HepG2 (cell line): ENCODE measurements around the gene C5AR1. TPM values are rescaled to one million over a fixed set of nuclear protein-coding genes. Genes with fewer than 3 reads are reported as not detected.

Experiments used
- ATM ChIP-seq: fragments of 450-650 bp; IDR thresholded peaks from 2 replicates; pipeline ENCODE4 v1.7.1; 2017; ENCODE audit warnings: mild to moderate bottlenecking, borderline replicate concordance
- CENPBD1 ChIP-seq: sonication (generic); formaldehyde crosslinking; IDR thresholded peaks from 2 replicates; pipeline ENCODE4 v1.8.0; 2022; ENCODE audit warnings: missing genetic modification reagents, low read depth, mild to moderate bottlenecking, borderline replicate concordance
- CTCF ChIP-seq: sonication (generic); formaldehyde crosslinking; IDR thresholded peaks from 2 replicates; pipeline ENCODE4 v1.5.0; 2020; ENCODE audit warnings: mild to moderate bottlenecking, missing genetic modification reagents, moderate library complexity
- DBP ChIP-seq: sonication (generic); formaldehyde crosslinking; IDR thresholded peaks from 2 replicates; pipeline ENCODE4 v1.4.0; 2020; ENCODE audit warnings: missing genetic modification reagents; ENCODE audit errors: not compliant biosample characterization
- DMAP1 ChIP-seq: IDR thresholded peaks from 2 replicates; pipeline ENCODE4 v1.6.1; 2016
- FOXA1 ChIP-seq, 2 experiments: fragments of 450-650 bp in 1 of 2; sonication (generic) in 1 of 2; formaldehyde crosslinking in 1 of 2; IDR thresholded peaks; 2 replicates each; pipeline versions ENCODE4 v1.4.0 to v1.6.1; 2016 to 2020; ENCODE audit warnings: missing genetic modification reagents in 1 of 2
- FOXM1 ChIP-seq: sonication (generic); formaldehyde crosslinking; IDR thresholded peaks from 2 replicates; pipeline ENCODE4 v1.5.0; 2020; ENCODE audit warnings: missing genetic modification reagents
- HNRNPL ChIP-seq: fragments of 200-400 bp; formaldehyde crosslinking; IDR thresholded peaks from 2 replicates; pipeline ENCODE4 v1.6.1; 2017; ENCODE audit warnings: mild to moderate bottlenecking, low read depth, low read length
- HOXA7 ChIP-seq: sonication (generic); formaldehyde crosslinking; IDR thresholded peaks from 2 replicates; pipeline ENCODE4 v1.8.1; 2022; ENCODE audit warnings: mild to moderate bottlenecking, missing genetic modification reagents, moderate library complexity
- IKZF4 ChIP-seq: sonication (generic); formaldehyde crosslinking; IDR thresholded peaks from 2 replicates; pipeline ENCODE4 v1.5.1; 2020; ENCODE audit warnings: borderline replicate concordance, mild to moderate bottlenecking, low read depth, missing genetic modification reagents; ENCODE audit errors: not compliant biosample characterization
- IKZF5 ChIP-seq: IDR thresholded peaks from 2 replicates; pipeline ENCODE4 v1.6.1; 2018; ENCODE audit warnings: missing genetic modification reagents, mild to moderate bottlenecking, missing compliant biosample characterization
- MATR3 ChIP-seq: sonication (generic); formaldehyde crosslinking; IDR thresholded peaks from 2 replicates; pipeline ENCODE4 v1.4.0; 2020; ENCODE audit warnings: missing genetic modification reagents
- ONECUT2 ChIP-seq: sonication (generic); formaldehyde crosslinking; IDR thresholded peaks from 2 replicates; pipeline ENCODE4 v1.4.0; 2020; ENCODE audit warnings: missing genetic modification reagents
- SIX1 ChIP-seq: sonication (generic); formaldehyde crosslinking; IDR thresholded peaks from 2 replicates; pipeline ENCODE4 v1.4.0; 2020; ENCODE audit warnings: missing genetic modification reagents, borderline replicate concordance
- SRSF9 ChIP-seq: fragments of 200-400 bp; formaldehyde crosslinking; IDR thresholded peaks from 2 replicates; pipeline ENCODE4 v1.6.1; 2018; ENCODE audit warnings: borderline replicate concordance, mild to moderate bottlenecking, low read depth, low read length; ENCODE audit not compliant: insufficient read depth, poor library complexity, severe bottlenecking
- TOE1 ChIP-seq: sonication (generic); formaldehyde crosslinking; IDR thresholded peaks from 2 replicates; pipeline ENCODE4 v1.4.0; 2020; ENCODE audit warnings: mild to moderate bottlenecking, missing genetic modification reagents
- WIZ ChIP-seq: sonication (generic); formaldehyde crosslinking; IDR thresholded peaks from 2 replicates; pipeline ENCODE4 v1.5.1; 2020; ENCODE audit warnings: mild to moderate bottlenecking, missing genetic modification reagents
- ZBTB7B ChIP-seq: sonication (generic); formaldehyde crosslinking; IDR thresholded peaks from 2 replicates; pipeline ENCODE4 v1.4.0; 2020; ENCODE audit warnings: missing genetic modification reagents
- ZFP1 ChIP-seq: IDR thresholded peaks from 2 replicates; pipeline ENCODE4 v1.6.1; 2016
- ZNF18 ChIP-seq: sonication (generic); formaldehyde crosslinking; IDR thresholded peaks from 2 replicates; pipeline ENCODE4 v1.8.0; 2022; ENCODE audit warnings: mild to moderate bottlenecking, missing genetic modification reagents; ENCODE audit not compliant: insufficient replicate concordance
- ZNF691 ChIP-seq: sonication (generic); formaldehyde crosslinking; IDR thresholded peaks from 2 replicates; pipeline ENCODE4 v1.4.0; 2020; ENCODE audit warnings: missing genetic modification reagents, low read depth, mild to moderate bottlenecking, borderline replicate concordance
- ZNF792 ChIP-seq: IDR thresholded peaks from 2 replicates; pipeline ENCODE4 v1.6.1; 2016
- ZNF839 ChIP-seq: sonication (generic); formaldehyde crosslinking; IDR thresholded peaks from 2 replicates; pipeline ENCODE4 v1.4.0; 2020; ENCODE audit warnings: missing genetic modification reagents, mild to moderate bottlenecking, borderline replicate concordance
- ZNF879 ChIP-seq: sonication (generic); formaldehyde crosslinking; IDR thresholded peaks from 2 replicates; pipeline ENCODE4 v1.8.1; 2023; ENCODE audit warnings: missing genetic modification reagents
- polyA plus RNA-seq, 8 experiments: library from polyadenylated mRNA; depleted of rRNA in 3 of 8; stranded (reverse) in 7 of 8; unstranded in 1 of 8; fragments of >200 nt; fragmentation: Illumina TruSeq in 4 of 8; extraction: Trizol in 4 of 8; gene quantifications; 2 replicates each; pipeline versions ENCODE4 v1.2.1 to v1.2.3, GENCODE V29; 2011 to 2016; ENCODE audit warnings: low read depth in 4 of 8, missing spikeins in 1 of 8, mixed read lengths in 1 of 8; ENCODE audit not compliant: insufficient read depth in 1 of 8
- total RNA-seq, 5 experiments: library from RNA; depleted of rRNA; stranded (reverse); fragments of >200 nt; fragmentation: Illumina TruSeq; extraction: Trizol; gene quantifications; 2 replicates each; pipeline ENCODE4 v1.2.3, GENCODE V29; 2016; ENCODE audit warnings: low read depth in 1 of 5

C5AR1 gene
- total and polyA plus RNA-seq, 2 of the 13 experiments (the other 11 are each of a cell fraction or from before 2014, with no cell fraction given): 0.07 to 1.6 TPM

GRCh38 chr19:47273313-47274070 is 36.2 kb upstream of the C5AR1 start (continued):
- no peak; the same call in 1 of the 2 replicates for TF ChIP-seq ZBTB7B (CRISPR knock-in tag)
- TF ChIP-seq TOE1 (CRISPR knock-in tag): no peak
- no peak for TF ChIP-seq FOXM1 (CRISPR knock-in tag)
- TF ChIP-seq ZNF839 (CRISPR knock-in tag): peak; percentile 72; the same call in 1 of the 2 replicates
- TF ChIP-seq ZNF691 (CRISPR knock-in tag): no peak
- TF ChIP-seq MATR3 (CRISPR knock-in tag): no peak
- TF ChIP-seq CENPBD1 (CRISPR knock-in tag): no peak
- no peak for TF ChIP-seq ATM
- no peak for TF ChIP-seq IKZF5
- TF ChIP-seq WIZ: peak; percentile 36; the same call in 1 of the 2 replicates
- TF ChIP-seq DBP (CRISPR knock-in tag): no peak
- no peak for TF ChIP-seq FOXA1 (IDR thresholded peaks at IDR 0.05)
- TF ChIP-seq FOXA1 (CRISPR knock-in tag; IDR thresholded peaks at IDR 0.05): no peak
- no peak for TF ChIP-seq SRSF9
- TF ChIP-seq ZNF792 (CRISPR knock-in tag): peak; percentile 61; the same call in 1 of the 2 replicates
- no peak for TF ChIP-seq ZNF879
- no peak for TF ChIP-seq SIX1
- TF ChIP-seq ZFP1 (CRISPR knock-in tag): no peak
- TF ChIP-seq HOXA7: no peak
- TF ChIP-seq ZNF18 (CRISPR knock-in tag): no peak
- no peak for TF ChIP-seq CTCF (CRISPR knock-in tag)
- no peak for TF ChIP-seq HNRNPL
- TF ChIP-seq ONECUT2 (CRISPR knock-in tag): no peak
- peak; percentile 65 for TF ChIP-seq DMAP1
- TF ChIP-seq IKZF4 (CRISPR knock-in tag): peak; percentile 31
